ENCODE results near the gene OR14I1.

The OR14I1 gene

DNA sequence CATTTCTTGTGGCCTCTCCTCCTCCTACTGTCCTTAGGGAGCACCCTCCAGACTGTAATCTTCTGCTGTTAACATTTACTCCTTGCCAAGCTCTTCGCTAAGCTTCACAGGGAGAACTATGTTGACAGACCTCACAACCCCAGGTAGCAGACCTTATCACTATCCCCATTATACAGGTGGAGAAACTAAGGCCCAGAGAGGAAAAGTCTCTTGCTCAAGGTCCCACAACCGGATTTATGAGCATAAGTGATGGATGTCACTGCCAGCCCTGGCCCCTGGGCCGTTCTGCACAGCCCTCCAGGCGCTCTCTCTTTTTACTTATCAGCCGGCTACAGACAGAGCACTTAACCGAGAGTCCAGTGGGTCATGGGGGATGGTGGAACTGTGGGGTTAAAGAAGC is 34.9 kb upstream of the OR14I1 start:
- DNase-seq (ENCODE audit: low read depth): no peak
- no peak overlapping the region for H3K4me3 ChIP-seq (ENCODE audit: low read length)
- no peak for TF ChIP-seq CTCF (conservative IDR thresholded peaks at IDR 0.05; ENCODE audit: low read length)

DNA sequence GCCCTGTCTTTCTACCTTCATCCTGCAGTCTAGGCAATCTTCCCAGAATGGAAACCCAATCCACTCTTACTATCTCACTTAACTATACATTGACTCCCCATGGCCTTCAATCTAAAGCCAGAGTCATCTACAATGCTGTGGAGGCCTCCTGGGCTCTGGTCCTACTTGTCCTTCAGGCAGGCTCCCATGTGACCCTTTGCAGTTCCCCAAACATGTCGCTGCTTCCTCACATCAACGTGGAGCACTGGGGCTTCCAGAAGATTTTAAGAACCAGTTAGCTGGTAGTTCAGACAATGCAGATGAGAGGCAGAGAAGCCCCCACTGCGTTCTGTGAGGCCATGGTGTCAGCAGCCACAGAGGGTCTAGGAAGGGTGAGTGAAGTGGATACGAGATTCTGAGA is 34.4 kb upstream of the OR14I1 start:
- TF ChIP-seq CTCF (conservative IDR thresholded peaks at IDR 0.05; ENCODE audit: low read length): no peak
- H3K4me3 ChIP-seq (ENCODE audit: low read length): no peak overlapping the region
- DNase-seq (ENCODE audit: low read depth): no peak

- no peak overlapping the region for H3K4me3 ChIP-seq (ENCODE audit: low read length)
- DNase-seq (ENCODE audit: low read depth): no peak
- TF ChIP-seq CTCF (conservative IDR thresholded peaks at IDR 0.05; ENCODE audit: low read length): no peak
These were observed 31.0 kb upstream of the OR14I1 start for GRCh38 chr1:248733566-248733965.

GRCh38 chr1:248730507-248731335 is 28.2 kb upstream of the OR14I1 start:
- TF ChIP-seq CTCF (conservative IDR thresholded peaks at IDR 0.05; ENCODE audit: low read length): no peak
- no peak overlapping the region for H3K4me3 ChIP-seq (ENCODE audit: low read length)
- peak; percentile 6 for DNase-seq (ENCODE audit: low read depth)

- H3K4me3 ChIP-seq (ENCODE audit: low read length): no peak overlapping the region
- DNase-seq (ENCODE audit: low read depth): no peak
- no peak for TF ChIP-seq CTCF (conservative IDR thresholded peaks at IDR 0.05; ENCODE audit: low read length)
These were observed 11.7 kb upstream of the OR14I1 start for GRCh38 chr1:248714248-248714647.

GRCh38 chr1:248710305-248710900 is 7.8 kb upstream of the OR14I1 start:
- DNase-seq (ENCODE audit: low read depth): no peak
- no peak overlapping the region for H3K4me3 ChIP-seq (ENCODE audit: low read length)
- TF ChIP-seq CTCF (conservative IDR thresholded peaks at IDR 0.05; ENCODE audit: low read length): no peak

GRCh38 chr1:248704606-248705005 is 2.0 kb upstream of the OR14I1 start:
- no peak for TF ChIP-seq CTCF (conservative IDR thresholded peaks at IDR 0.05; ENCODE audit: low read length)
- no peak for DNase-seq (ENCODE audit: low read depth)
- no peak overlapping the region for H3K4me3 ChIP-seq (ENCODE audit: low read length)
